GM12878 (cell line): Measurements from ENCODE around the gene SNX8. TPM values are rescaled to one million over a fixed set of nuclear protein-coding genes. Genes with fewer than 3 reads are reported as not detected.
A peak's percentile ranks its signal among the peaks of the same experiment; 100 is the strongest.

ENCODE experiments used
- ATAC-seq: fragments of 200-7000 bp; cut with Tn5 transposase; 3 replicates; pipeline ENCODE4 v1.9.1; 2020; ENCODE audit warnings: mild to moderate bottlenecking, moderate library complexity
- BruUV-seq: library from RNA; stranded (reverse); fragments of 400-500 nt; replicated peaks from 2 replicates; lab custom pipeline; 2021; lab: Mats Ljungman, UMichigan
- CTCF ChIA-PET: fragments of 300-600 bp; sonication (Branson Sonifier 250); formaldehyde crosslinking; extraction: SDS; loops from one replicate; lab custom pipeline; 2021; ENCODE audit warnings: inconsistent platforms; lab: Yijun Ruan, JAX
- POLR2A ChIA-PET: fragments of 350-600 bp; formaldehyde crosslinking; extraction: SDS; loops from one replicate; lab custom pipeline; 2021; ENCODE audit warnings: inconsistent platforms; lab: Charles Lee
- RAD21 ChIA-PET: fragments of 300-600 bp; sonication (Branson Sonifier 250); formaldehyde crosslinking; loops from one replicate; lab custom pipeline; 2023; ENCODE audit warnings: antibody characterized with exemption; ENCODE audit not compliant: unreplicated experiment; lab: Charles Lee
- SMC1A ChIA-PET: fragments of 300-600 bp; sonication (Branson Sonifier 250); formaldehyde crosslinking; loops from one replicate; lab custom pipeline; 2023; ENCODE audit not compliant: unreplicated experiment, uncharacterized antibody; lab: Charles Lee
- DNase-seq: peaks from one replicate; pipeline ENCODE4 v3.0.0-alpha.2; 2011; ENCODE audit warnings: low read depth, low spot score
- FAIRE-seq: peaks from 3 replicates; lab custom pipeline; 2011; peaks lifted over from hg19 to GRCh38; lab: Jason Lieb, UNC
- H2AFZ ChIP-seq: 2 replicates; pipeline ENCODE4 v1.6.0; 2011; ENCODE audit warnings: low read depth, low read length, control low read depth; ENCODE audit not compliant: control insufficient read depth
- H3K27ac ChIP-seq: 2 replicates; pipeline ENCODE4 v1.5.1; 2011; ENCODE audit warnings: control low read depth; ENCODE audit not compliant: control insufficient read depth, insufficient read depth
- H3K27me3 ChIP-seq, 2 experiments: replicated peaks in 1 of 2; 2 replicates each; pipeline versions ENCODE4 v1.6.0 to v1.6.1; 2011; ENCODE audit warnings: low read length in 1 of 2; ENCODE audit not compliant: control insufficient read depth in 2 of 2, insufficient read depth in 2 of 2
- H3K36me3 ChIP-seq, 2 experiments: 2 replicates each; pipeline ENCODE4 v1.5.1; 2011; ENCODE audit warnings: low read length in 1 of 2; ENCODE audit not compliant: control insufficient read depth in 2 of 2, insufficient read depth in 2 of 2
- H3K4me1 ChIP-seq: 2 replicates; pipeline ENCODE4 v1.6.1; 2011; ENCODE audit warnings: mild to moderate bottlenecking, low read length, moderate library complexity, mixed read lengths; ENCODE audit not compliant: control insufficient read depth, insufficient read depth
- H3K4me2 ChIP-seq: 2 replicates; pipeline ENCODE4 v1.6.0; 2011; ENCODE audit warnings: control low read depth; ENCODE audit not compliant: control insufficient read depth, insufficient read depth
- H3K4me3 ChIP-seq: fragments of 200-600 bp; sonication (generic); 2 replicates; pipeline ENCODE4 v1.5.1; 2016
- H3K79me2 ChIP-seq: 2 replicates; pipeline ENCODE4 v1.6.0; 2011; ENCODE audit warnings: low read length; ENCODE audit not compliant: control insufficient read depth, insufficient read depth
- H3K9ac ChIP-seq: 2 replicates; pipeline ENCODE4 v1.8.0; 2011; ENCODE audit warnings: low read length, control low read depth, mixed read lengths; ENCODE audit not compliant: control insufficient read depth, insufficient read depth
- H3K9me3 ChIP-seq: replicated peaks from 3 replicates; pipeline ENCODE4 v1.5.1; 2011; ENCODE audit warnings: mild to moderate bottlenecking, low read length; ENCODE audit not compliant: control insufficient read depth, insufficient read depth
- H4K20me1 ChIP-seq: 2 replicates; pipeline ENCODE4 v1.6.0; 2011; ENCODE audit not compliant: control insufficient read depth, insufficient read depth
- ATF7 ChIP-seq: fragments of 450-650 bp; IDR thresholded peaks from 2 replicates; pipeline ENCODE4 v1.6.1; 2016; ENCODE audit warnings: low read depth, mild to moderate bottlenecking
- GABPA ChIP-seq: IDR thresholded peaks from 2 replicates; pipeline ENCODE4 v1.6.1; 2014; ENCODE audit warnings: antibody characterized with exemption, low read depth, mild to moderate bottlenecking, inconsistent platforms
- IKZF2 ChIP-seq, 2 experiments: fragments of 450-650 bp; IDR thresholded peaks; 2 replicates each; pipeline ENCODE4 v1.6.1; 2017; ENCODE audit warnings: mild to moderate bottlenecking in 2 of 2, moderate library complexity in 2 of 2
- MEF2A ChIP-seq: IDR thresholded peaks from 2 replicates; pipeline ENCODE4 v1.6.1; 2011; ENCODE audit warnings: low read depth, mild to moderate bottlenecking, low read length, moderate library complexity; ENCODE audit not compliant: insufficient read depth
- NFYA ChIP-seq: IDR thresholded peaks from 2 replicates; pipeline ENCODE4 v1.6.1; 2011; ENCODE audit warnings: low read depth, mild to moderate bottlenecking, low read length, improper control_type of control experiment, borderline replicate concordance
- NR2C2 ChIP-seq: IDR thresholded peaks from 2 replicates; pipeline ENCODE4 v1.6.1; 2011; ENCODE audit warnings: borderline replicate concordance, low read depth; ENCODE audit not compliant: control insufficient read depth, insufficient read length
- POLR2A ChIP-seq: IDR thresholded peaks from 2 replicates; pipeline ENCODE4 v1.6.1; 2011; ENCODE audit warnings: low read depth, mild to moderate bottlenecking, low read length
- TCF3 ChIP-seq: IDR thresholded peaks from 2 replicates; pipeline ENCODE4 v1.6.1; 2012; ENCODE audit warnings: low read depth, mild to moderate bottlenecking, low read length, borderline replicate concordance; ENCODE audit not compliant: insufficient read depth
- WRNIP1 ChIP-seq: IDR thresholded peaks from 2 replicates; pipeline ENCODE4 v1.6.1; 2011; ENCODE audit warnings: low read depth, low read length, improper control_type of control experiment, borderline replicate concordance
- ZZZ3 ChIP-seq: IDR thresholded peaks from 2 replicates; pipeline ENCODE4 v1.6.1; 2011; ENCODE audit warnings: low read depth; ENCODE audit not compliant: control insufficient read depth, insufficient read length
- WGBS: methylation state at CpG from one replicate; pipeline ENCODE4 v1.1.6; 2016; ENCODE audit warnings: low lambda C conversion rate; ENCODE audit not compliant: insufficient replicate concordance, insufficient coverage; ENCODE audit errors: missing lambda C conversion rate; 5-methylcytosine and 5-hydroxymethylcytosine counted together
- in situ Hi-C: fragments of 300-500 bp; cut with MboI; formaldehyde crosslinking; loops from 9 replicates; pipeline ENCODE4 v1.14.3; 2018; ENCODE audit warnings: mixed read lengths
- intact Hi-C: fragments of 100-400 bp; cut with micrococcal nuclease; formaldehyde crosslinking; loops from one replicate; pipeline ENCODE4 v1.14.2; 2022; ENCODE audit not compliant: unreplicated experiment
- polyA plus RNA-seq, 11 experiments: library from polyadenylated mRNA; depleted of rRNA in 4 of 11; unstranded in 6 of 11; stranded (reverse) in 5 of 11; fragments of >200 nt; fragmentation: Nextera tagmentation in 4 of 11; fragmentation: Illumina TruSeq in 1 of 11; extraction: Ambion mirVana in 4 of 11; extraction: Trizol in 1 of 11; gene quantifications; 1 replicate in 1 of 11; 2 replicates in 10 of 11; pipeline versions ENCODE4 v1.2.1 to v1.2.3, GENCODE V29; 2011 to 2016; ENCODE audit warnings: inconsistent platforms in 2 of 11, missing spikeins in 2 of 11, low read depth in 1 of 11
- total RNA-seq, 4 experiments: library from RNA; depleted of rRNA in 3 of 4; stranded (reverse); fragments of >200 nt in 3 of 4; fragmentation: Illumina TruSeq in 1 of 4; extraction: Trizol in 1 of 4; gene quantifications; 2 replicates each; pipeline versions ENCODE4 v1.2.1 to v1.2.3, GENCODE V29; 2013 to 2021
- TF ChIP-seq, protein P1 (sequence below): fragments of 450-650 bp; IDR thresholded peaks from 2 replicates; pipeline ENCODE4 v1.6.1; 2018; ENCODE audit warnings: borderline replicate concordance, mild to moderate bottlenecking; ENCODE audit not compliant: partially characterized antibody
- TF ChIP-seq, protein P2 (sequence below): fragments of 450-650 bp; IDR thresholded peaks from 2 replicates; pipeline ENCODE4 v1.6.1; 2016; ENCODE audit warnings: mild to moderate bottlenecking
- TF ChIP-seq, protein P3 (sequence below): fragments of 450-650 bp; formaldehyde crosslinking; IDR thresholded peaks from 2 replicates; pipeline ENCODE4 v1.4.0; 2020; ENCODE audit warnings: mild to moderate bottlenecking, moderate library complexity

SNX8 gene
- total and polyA plus RNA-seq, 10 of the 15 experiments (the other 5 are each of a cell fraction or from before 2014, with no cell fraction given): 6.4 to 210 (median 97.6) TPM

DNA sequence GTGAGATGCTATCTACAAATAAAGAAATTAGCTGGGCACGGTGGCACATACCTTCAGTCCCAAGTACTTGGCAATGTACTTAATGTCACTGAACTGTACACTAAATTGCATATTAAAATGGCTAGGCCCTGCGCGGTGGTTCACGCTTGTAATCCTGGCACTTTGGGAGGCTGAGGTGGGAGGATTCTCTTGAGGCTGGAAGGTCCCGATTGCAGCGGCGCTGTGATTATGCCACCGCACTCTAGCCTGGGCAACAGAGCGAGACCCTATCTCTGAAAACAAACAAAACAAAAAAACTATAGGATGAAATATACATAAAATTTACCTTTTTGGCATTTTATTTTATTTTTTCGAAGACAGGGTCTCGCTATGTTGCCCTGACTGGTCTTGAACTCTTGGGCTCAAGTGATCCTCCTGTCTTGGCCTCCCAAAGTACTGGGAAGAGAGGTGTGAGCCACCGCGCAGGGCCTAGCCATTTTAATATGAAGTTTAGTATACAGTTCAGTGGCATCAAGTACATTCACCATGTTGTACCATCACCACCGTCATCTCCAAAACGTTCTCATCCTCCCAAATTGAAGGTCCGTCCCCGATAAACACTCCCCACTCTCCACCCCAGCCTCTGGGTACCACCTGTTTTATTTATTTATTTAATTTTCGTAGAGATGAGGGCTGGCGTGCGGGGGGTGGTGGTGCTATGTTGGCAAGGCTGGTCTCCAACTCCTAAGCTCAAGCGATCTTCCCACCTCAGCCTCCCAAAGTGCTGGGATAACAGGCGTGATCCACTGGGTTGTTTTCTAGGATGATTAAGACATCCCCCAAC is 39.1 kb upstream of the SNX8 start:
- Histone ChIP-seq H3K36me3 (peaks cover 0 to 2% of the 10 kb centered on the region in 2 experiments; a peak in 2 of 4 replicates), H3K9me3 (no peaks in the 10 kb centered on the region), H3K4me2 (peak overlapping the region; percentile 83), H3K9ac (peak overlapping the region; percentile 97), H2AFZ (peak overlapping the region; percentile 100), H3K27me3 (no peaks in the 10 kb centered on the region), H3K79me2 (peaks cover 49% of the 10 kb centered on the region), H4K20me1 (peaks cover 3% of the 10 kb centered on the region; the same call in 1 of the 2 replicates), H3K27ac (peak overlapping the region; percentile 99), H3K4me1 (peaks cover 12% of the 10 kb centered on the region), H3K4me3 (peak overlapping the region; percentile 59)
- intact Hi-C loops: no loop called here
- SMC1A ChIA-PET: interaction anchor here (0.8 to 1.5 kb wide), 4 partner anchors 108 to 118 kb away, joined by 3 to 4 read pairs (median 3); partner anchors contain the start of genes MRM2 and NUDT1
- CTCF ChIA-PET: interaction anchor here (0.8 to 1.5 kb wide), 4 partner anchors 19 to 116 kb away, joined by 3 to 6 read pairs (median 3); no protein-coding TSS in a partner anchor
- DNase-seq (no peak), FAIRE-seq (no peak), ATAC-seq (no peak; the same call in 1 of the 3 replicates)
- in situ Hi-C loops: loop anchor here (5.0 kb wide), 1 partner anchor 781 kb away; the partner anchor contains the start of gene PSMG3
- 61% methylated on average over 22 of the region's 22 CpGs for WGBS
- POLR2A ChIA-PET: interaction anchor here (0.6 to 1.3 kb wide), 9 partner anchors 41 to 240 kb away, joined by 3 to 8 read pairs (median 3); partner anchors contain the start of genes MRM2 and NUDT1
- RAD21 ChIA-PET: interaction anchor here (0.8 to 3.5 kb wide), 7 partner anchors 50 to 254 kb away, joined by 3 to 28 read pairs (median 3); partner anchors contain the start of genes CHST12, MRM2 and NUDT1
- TSS peak; percentile 96 for BruUV-seq
- TF ChIP-seq NR2C2 (no peak), ZZZ3 (no peak), TCF3 (no peak), WRNIP1 (0 out of 2 replicates have a peak, but pooled peaks have one; percentile 61), POLR2A (no peak), ATF7 (no peak), GABPA (no peak), NFYA (no peak), IKZF2 (IDR thresholded peaks at IDR 0.05) (peak in 1 of 2 experiments; percentile 29; a peak in 1 of 4 replicates), MEF2A (no peak)
- TF ChIP-seq, protein P1, sequence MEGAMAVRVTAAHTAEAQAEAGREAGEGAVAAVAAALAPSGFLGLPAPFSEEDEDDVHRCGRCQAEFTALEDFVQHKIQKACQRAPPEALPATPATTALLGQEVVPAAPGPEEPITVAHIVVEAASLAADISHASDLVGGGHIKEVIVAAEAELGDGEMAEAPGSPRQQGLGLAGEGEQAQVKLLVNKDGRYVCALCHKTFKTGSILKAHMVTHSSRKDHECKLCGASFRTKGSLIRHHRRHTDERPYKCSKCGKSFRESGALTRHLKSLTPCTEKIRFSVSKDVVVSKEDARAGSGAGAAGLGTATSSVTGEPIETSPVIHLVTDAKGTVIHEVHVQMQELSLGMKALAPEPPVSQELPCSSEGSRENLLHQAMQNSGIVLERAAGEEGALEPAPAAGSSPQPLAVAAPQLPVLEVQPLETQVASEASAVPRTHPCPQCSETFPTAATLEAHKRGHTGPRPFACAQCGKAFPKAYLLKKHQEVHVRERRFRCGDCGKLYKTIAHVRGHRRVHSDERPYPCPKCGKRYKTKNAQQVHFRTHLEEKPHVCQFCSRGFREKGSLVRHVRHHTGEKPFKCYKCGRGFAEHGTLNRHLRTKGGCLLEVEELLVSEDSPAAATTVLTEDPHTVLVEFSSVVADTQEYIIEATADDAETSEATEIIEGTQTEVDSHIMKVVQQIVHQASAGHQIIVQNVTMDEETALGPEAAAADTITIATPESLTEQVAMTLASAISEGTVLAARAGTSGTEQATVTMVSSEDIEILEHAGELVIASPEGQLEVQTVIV: no peak
- TF ChIP-seq, protein P2, sequence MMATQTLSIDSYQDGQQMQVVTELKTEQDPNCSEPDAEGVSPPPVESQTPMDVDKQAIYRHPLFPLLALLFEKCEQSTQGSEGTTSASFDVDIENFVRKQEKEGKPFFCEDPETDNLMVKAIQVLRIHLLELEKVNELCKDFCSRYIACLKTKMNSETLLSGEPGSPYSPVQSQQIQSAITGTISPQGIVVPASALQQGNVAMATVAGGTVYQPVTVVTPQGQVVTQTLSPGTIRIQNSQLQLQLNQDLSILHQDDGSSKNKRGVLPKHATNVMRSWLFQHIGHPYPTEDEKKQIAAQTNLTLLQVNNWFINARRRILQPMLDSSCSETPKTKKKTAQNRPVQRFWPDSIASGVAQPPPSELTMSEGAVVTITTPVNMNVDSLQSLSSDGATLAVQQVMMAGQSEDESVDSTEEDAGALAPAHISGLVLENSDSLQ: no peak
- TF ChIP-seq, protein P3, sequence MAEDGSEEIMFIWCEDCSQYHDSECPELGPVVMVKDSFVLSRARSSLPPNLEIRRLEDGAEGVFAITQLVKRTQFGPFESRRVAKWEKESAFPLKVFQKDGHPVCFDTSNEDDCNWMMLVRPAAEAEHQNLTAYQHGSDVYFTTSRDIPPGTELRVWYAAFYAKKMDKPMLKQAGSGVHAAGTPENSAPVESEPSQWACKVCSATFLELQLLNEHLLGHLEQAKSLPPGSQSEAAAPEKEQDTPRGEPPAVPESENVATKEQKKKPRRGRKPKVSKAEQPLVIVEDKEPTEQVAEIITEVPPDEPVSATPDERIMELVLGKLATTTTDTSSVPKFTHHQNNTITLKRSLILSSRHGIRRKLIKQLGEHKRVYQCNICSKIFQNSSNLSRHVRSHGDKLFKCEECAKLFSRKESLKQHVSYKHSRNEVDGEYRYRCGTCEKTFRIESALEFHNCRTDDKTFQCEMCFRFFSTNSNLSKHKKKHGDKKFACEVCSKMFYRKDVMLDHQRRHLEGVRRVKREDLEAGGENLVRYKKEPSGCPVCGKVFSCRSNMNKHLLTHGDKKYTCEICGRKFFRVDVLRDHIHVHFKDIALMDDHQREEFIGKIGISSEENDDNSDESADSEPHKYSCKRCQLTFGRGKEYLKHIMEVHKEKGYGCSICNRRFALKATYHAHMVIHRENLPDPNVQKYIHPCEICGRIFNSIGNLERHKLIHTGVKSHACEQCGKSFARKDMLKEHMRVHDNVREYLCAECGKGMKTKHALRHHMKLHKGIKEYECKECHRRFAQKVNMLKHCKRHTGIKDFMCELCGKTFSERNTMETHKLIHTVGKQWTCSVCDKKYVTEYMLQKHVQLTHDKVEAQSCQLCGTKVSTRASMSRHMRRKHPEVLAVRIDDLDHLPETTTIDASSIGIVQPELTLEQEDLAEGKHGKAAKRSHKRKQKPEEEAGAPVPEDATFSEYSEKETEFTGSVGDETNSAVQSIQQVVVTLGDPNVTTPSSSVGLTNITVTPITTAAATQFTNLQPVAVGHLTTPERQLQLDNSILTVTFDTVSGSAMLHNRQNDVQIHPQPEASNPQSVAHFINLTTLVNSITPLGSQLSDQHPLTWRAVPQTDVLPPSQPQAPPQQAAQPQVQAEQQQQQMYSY (CRISPR knock-in tag): no peak
